SK-N-SH treated with all-trans-retinoic acid at 6 μM for 48 hours (cell line): Measurements from ENCODE around the gene IL1B.

ENCODE experiments used
- ZC3H10 ChIP-seq: fragments of 250-450 bp; sonication (Bioruptor Pico); IDR thresholded peaks from 2 replicates; pipeline ENCODE4 v1.5.1; 2021; ENCODE audit warnings: mild to moderate bottlenecking, moderate library complexity
- ZNF565 ChIP-seq: fragments of 450-650 bp; formaldehyde crosslinking; conservative IDR thresholded peaks from 2 replicates; pipeline ENCODE4 v1.5.0; 2020; ENCODE audit warnings: low read depth, mild to moderate bottlenecking, moderate library complexity
- ZNF70 ChIP-seq: fragments of 450-650 bp; formaldehyde crosslinking; IDR thresholded peaks from 2 replicates; pipeline ENCODE4 v1.5.0; 2020; ENCODE audit warnings: mild to moderate bottlenecking, moderate library complexity
- TF ChIP-seq, protein P1 (sequence below): fragments of 250-450 bp; sonication (Bioruptor Pico); IDR thresholded peaks from 2 replicates; pipeline ENCODE4 v1.5.0; 2020; ENCODE audit warnings: mild to moderate bottlenecking, moderate library complexity
- TF ChIP-seq, protein P2 (sequence below): fragments of 250-450 bp; sonication (Bioruptor Pico); IDR thresholded peaks from 2 replicates; pipeline ENCODE4 v1.8.0; 2020; ENCODE audit warnings: mild to moderate bottlenecking, moderate library complexity, borderline replicate concordance
- TF ChIP-seq, protein P3 (sequence below): fragments of 250-450 bp; sonication (Bioruptor Pico); IDR thresholded peaks from 2 replicates; pipeline ENCODE4 v1.8.0; 2021; ENCODE audit warnings: low read depth, mild to moderate bottlenecking, moderate library complexity, borderline replicate concordance

DNA sequence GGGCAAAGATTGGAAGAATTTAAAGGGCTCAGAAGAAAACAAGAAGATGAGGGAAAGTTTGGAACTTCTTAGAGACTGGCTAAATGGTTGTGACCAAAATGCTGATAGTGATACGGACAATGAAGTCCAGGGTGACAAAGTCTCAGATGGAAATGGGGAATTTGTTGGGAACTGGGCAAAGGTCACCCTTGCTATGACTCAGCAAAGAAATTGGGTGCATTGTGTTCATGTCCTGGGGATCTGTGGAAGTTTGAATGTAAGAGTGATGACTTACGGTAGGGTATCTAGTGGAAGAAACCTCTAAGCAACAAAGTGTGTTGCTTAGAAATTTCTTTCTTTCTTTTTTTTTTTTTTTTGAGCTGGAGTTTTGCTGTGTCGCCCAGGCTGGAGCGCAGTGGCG, 46.3 kb downstream of the IL1B start:
- TF ChIP-seq, protein P1, sequence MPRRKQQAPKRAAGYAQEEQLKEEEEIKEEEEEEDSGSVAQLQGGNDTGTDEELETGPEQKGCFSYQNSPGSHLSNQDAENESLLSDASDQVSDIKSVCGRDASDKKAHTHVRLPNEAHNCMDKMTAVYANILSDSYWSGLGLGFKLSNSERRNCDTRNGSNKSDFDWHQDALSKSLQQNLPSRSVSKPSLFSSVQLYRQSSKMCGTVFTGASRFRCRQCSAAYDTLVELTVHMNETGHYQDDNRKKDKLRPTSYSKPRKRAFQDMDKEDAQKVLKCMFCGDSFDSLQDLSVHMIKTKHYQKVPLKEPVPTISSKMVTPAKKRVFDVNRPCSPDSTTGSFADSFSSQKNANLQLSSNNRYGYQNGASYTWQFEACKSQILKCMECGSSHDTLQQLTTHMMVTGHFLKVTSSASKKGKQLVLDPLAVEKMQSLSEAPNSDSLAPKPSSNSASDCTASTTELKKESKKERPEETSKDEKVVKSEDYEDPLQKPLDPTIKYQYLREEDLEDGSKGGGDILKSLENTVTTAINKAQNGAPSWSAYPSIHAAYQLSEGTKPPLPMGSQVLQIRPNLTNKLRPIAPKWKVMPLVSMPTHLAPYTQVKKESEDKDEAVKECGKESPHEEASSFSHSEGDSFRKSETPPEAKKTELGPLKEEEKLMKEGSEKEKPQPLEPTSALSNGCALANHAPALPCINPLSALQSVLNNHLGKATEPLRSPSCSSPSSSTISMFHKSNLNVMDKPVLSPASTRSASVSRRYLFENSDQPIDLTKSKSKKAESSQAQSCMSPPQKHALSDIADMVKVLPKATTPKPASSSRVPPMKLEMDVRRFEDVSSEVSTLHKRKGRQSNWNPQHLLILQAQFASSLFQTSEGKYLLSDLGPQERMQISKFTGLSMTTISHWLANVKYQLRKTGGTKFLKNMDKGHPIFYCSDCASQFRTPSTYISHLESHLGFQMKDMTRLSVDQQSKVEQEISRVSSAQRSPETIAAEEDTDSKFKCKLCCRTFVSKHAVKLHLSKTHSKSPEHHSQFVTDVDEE (CRISPR knock-in tag): no peak
- TF ChIP-seq ZNF565 (CRISPR knock-in tag) (no peak), ZNF70 (no peak), ZC3H10 (CRISPR knock-in tag) (no peak)
- TF ChIP-seq, protein P2, sequence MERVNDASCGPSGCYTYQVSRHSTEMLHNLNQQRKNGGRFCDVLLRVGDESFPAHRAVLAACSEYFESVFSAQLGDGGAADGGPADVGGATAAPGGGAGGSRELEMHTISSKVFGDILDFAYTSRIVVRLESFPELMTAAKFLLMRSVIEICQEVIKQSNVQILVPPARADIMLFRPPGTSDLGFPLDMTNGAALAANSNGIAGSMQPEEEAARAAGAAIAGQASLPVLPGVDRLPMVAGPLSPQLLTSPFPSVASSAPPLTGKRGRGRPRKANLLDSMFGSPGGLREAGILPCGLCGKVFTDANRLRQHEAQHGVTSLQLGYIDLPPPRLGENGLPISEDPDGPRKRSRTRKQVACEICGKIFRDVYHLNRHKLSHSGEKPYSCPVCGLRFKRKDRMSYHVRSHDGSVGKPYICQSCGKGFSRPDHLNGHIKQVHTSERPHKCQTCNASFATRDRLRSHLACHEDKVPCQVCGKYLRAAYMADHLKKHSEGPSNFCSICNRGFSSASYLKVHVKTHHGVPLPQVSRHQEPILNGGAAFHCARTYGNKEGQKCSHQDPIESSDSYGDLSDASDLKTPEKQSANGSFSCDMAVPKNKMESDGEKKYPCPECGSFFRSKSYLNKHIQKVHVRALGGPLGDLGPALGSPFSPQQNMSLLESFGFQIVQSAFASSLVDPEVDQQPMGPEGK (CRISPR knock-in tag): no peak
- TF ChIP-seq, protein P3, sequence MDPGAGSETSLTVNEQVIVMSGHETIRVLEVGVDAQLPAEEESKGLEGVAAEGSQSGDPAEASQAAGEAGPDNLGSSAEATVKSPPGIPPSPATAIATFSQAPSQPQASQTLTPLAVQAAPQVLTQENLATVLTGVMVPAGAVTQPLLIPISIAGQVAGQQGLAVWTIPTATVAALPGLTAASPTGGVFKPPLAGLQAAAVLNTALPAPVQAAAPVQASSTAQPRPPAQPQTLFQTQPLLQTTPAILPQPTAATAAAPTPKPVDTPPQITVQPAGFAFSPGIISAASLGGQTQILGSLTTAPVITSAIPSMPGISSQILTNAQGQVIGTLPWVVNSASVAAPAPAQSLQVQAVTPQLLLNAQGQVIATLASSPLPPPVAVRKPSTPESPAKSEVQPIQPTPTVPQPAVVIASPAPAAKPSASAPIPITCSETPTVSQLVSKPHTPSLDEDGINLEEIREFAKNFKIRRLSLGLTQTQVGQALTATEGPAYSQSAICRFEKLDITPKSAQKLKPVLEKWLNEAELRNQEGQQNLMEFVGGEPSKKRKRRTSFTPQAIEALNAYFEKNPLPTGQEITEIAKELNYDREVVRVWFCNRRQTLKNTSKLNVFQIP: no peak
